ENCODE results near the gene FNDC7.

Gene FNDC7

DNA sequence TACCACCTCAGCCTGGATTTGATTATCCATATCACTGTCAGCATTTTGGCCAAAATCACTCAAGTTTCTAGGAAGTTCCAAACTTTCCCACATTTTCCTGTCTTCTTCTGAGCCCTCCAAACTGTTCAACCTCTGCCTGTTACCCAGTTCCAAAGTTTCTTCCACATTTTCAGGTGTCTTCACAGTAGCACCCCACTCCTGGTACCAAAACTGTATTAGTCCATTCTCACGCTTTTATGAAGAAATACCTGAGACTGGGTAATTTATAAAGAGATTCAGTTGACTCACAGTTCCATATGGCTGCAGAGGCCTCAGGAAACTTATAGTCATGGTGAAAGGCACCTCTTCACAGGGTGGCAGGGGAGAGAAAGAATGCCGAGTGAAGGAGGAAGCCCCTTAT, 73.2 kb downstream of the FNDC7 start:
- H3K4me3 ChIP-seq (ENCODE audit: low read length): no peak overlapping the region
- TF ChIP-seq ZNF274 (IDR thresholded peaks at IDR 0.05; ENCODE audit: low read depth, low read length): no peak

DNA sequence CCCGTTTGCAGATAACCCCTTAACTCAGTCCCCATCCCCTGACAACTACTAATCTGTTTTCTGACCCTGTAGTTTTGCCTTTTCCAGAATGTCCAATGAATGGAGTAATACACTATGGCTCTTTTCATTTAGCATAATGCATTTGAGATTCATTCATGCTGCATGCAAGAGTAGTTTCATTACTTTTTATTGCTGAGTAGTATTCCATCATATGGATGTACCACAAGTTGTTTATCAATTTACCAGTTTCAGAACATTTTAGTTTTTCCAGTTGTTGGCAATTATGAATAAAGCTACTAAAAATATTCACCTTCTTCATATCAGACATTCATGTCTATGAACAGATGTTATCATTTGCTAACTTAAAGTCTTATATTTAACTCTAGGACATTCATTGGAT, 79.1 kb downstream of the FNDC7 start:
- H3K4me3 ChIP-seq (ENCODE audit: low read length): no peak overlapping the region
- no peak for TF ChIP-seq ZNF274 (IDR thresholded peaks at IDR 0.05; ENCODE audit: low read depth, low read length)

Data from GM08714 (cell line).